Neural cell (in vitro differentiated cells): Measurements from ENCODE around the gene PIP5K1B. TPM values are rescaled to one million over a fixed set of nuclear protein-coding genes. Genes with fewer than 3 reads are reported as not detected.
A peak's percentile ranks its signal among the peaks of the same experiment; 100 is the strongest.

Source experiments
- H2AFZ ChIP-seq: fragments of 200-600, 300-800 bp; sonication (generic), shearing (Covaris generic); 2 replicates; pipeline ENCODE4 v1.6.0; 2014; ENCODE audit warnings: low read depth, mild to moderate bottlenecking, antibody characterized with exemption, low read length, moderate library complexity
- H3F3A ChIP-seq: fragments of 200-600 bp; shearing (Covaris generic); 2 replicates; pipeline ENCODE4 v1.6.1; 2016; ENCODE audit warnings: mild to moderate bottlenecking, moderate library complexity, mixed read lengths, antibody characterized with exemption, low read length; ENCODE audit not compliant: insufficient read depth, poor library complexity, severe bottlenecking
- H3K27ac ChIP-seq: fragments of 200-600, 300-800 bp; sonication (generic), shearing (Covaris generic); 2 replicates; pipeline ENCODE4 v1.5.1; 2014; ENCODE audit warnings: mild to moderate bottlenecking, low read length, moderate library complexity
- H3K27me3 ChIP-seq: fragments of 300-800, 200-600 bp; sonication (generic), shearing (Covaris generic); 2 replicates; pipeline ENCODE4 v1.6.0; 2014; ENCODE audit warnings: mild to moderate bottlenecking, low read depth, low read length, moderate library complexity; ENCODE audit not compliant: insufficient read depth
- H3K36me3 ChIP-seq: fragments of 300-800, 200-600 bp; sonication (generic), shearing (Covaris generic); 2 replicates; pipeline ENCODE4 v1.5.1; 2014; ENCODE audit warnings: mild to moderate bottlenecking, antibody characterized with exemption, low read length, moderate library complexity; ENCODE audit not compliant: insufficient read depth
- H3K4me2 ChIP-seq: fragments of 300-800, 200-600 bp; sonication (generic), shearing (Covaris generic); 2 replicates; pipeline ENCODE4 v1.6.0; 2014; ENCODE audit warnings: mild to moderate bottlenecking, low read length
- H3K4me3 ChIP-seq: fragments of 300-800, 200-600 bp; sonication (generic), shearing (Covaris generic); 2 replicates; pipeline ENCODE4 v1.5.1; 2014; ENCODE audit warnings: mild to moderate bottlenecking, low read length, moderate library complexity
- H3K79me2 ChIP-seq: fragments of 200-600 bp; shearing (Covaris generic); replicated peaks from 2 replicates; pipeline ENCODE4 v1.6.0; 2014; ENCODE audit warnings: mild to moderate bottlenecking, low read length, moderate library complexity; ENCODE audit not compliant: insufficient read depth
- H3K9ac ChIP-seq: fragments of 300-800, 200-600 bp; sonication (generic), shearing (Covaris generic); 2 replicates; pipeline ENCODE4 v1.6.1; 2016; ENCODE audit warnings: mild to moderate bottlenecking, low read length, mixed read lengths
- H3K9me2 ChIP-seq: fragments of 200-600 bp; shearing (Covaris generic); 2 replicates; pipeline ENCODE4 v1.6.1; 2016; ENCODE audit warnings: mild to moderate bottlenecking, low read length, mixed read lengths; ENCODE audit not compliant: insufficient read depth
- H3K9me3 ChIP-seq: fragments of 200-600, 300-800 bp; sonication (generic), shearing (Covaris generic); 2 replicates; pipeline ENCODE4 v1.6.1; 2016; ENCODE audit warnings: mild to moderate bottlenecking, mixed run types, low read length, moderate library complexity, mixed read lengths
- H4K20me1 ChIP-seq: fragments of 200-600 bp; shearing (Covaris generic); 2 replicates; pipeline ENCODE4 v1.6.1; 2016; ENCODE audit warnings: mild to moderate bottlenecking, mixed run types; ENCODE audit not compliant: insufficient read depth
- EP300 ChIP-seq: fragments of 450-650 bp; conservative IDR thresholded peaks from 2 replicates; pipeline ENCODE4 v1.6.1; 2014; ENCODE audit warnings: antibody characterized with exemption, mild to moderate bottlenecking, moderate library complexity; ENCODE audit not compliant: poor library complexity, severe bottlenecking
- EZH2 ChIP-seq: fragments of 200-600, 300-800 bp; shearing (Covaris generic), sonication (generic); IDR thresholded peaks from 2 replicates; pipeline ENCODE4 v1.6.1; 2014; ENCODE audit warnings: antibody characterized with exemption, low read length, borderline replicate concordance, mild to moderate bottlenecking; ENCODE audit not compliant: insufficient read depth, poor library complexity, severe bottlenecking
- MXI1 ChIP-seq: fragments of 450-650 bp; conservative IDR thresholded peaks from 2 replicates; pipeline ENCODE4 v1.6.1; 2014; ENCODE audit warnings: antibody characterized with exemption, mild to moderate bottlenecking; ENCODE audit not compliant: poor library complexity, severe bottlenecking
- POLR2AphosphoS5 ChIP-seq: IDR thresholded peaks from 2 replicates; pipeline ENCODE4 v1.6.1; 2012
- RAD21 ChIP-seq: fragments of 450-650 bp; conservative IDR thresholded peaks from 2 replicates; pipeline ENCODE4 v1.6.1; 2014; ENCODE audit warnings: antibody characterized with exemption, mild to moderate bottlenecking, moderate library complexity
- SMC3 ChIP-seq: fragments of 450-650 bp; conservative IDR thresholded peaks from 2 replicates; pipeline ENCODE4 v1.6.1; 2014; ENCODE audit warnings: antibody characterized with exemption, mild to moderate bottlenecking, moderate library complexity; ENCODE audit not compliant: poor library complexity
- TAF1 ChIP-seq: IDR thresholded peaks from 2 replicates; pipeline ENCODE4 v1.6.1; 2012; ENCODE audit warnings: low read depth
- polyA plus RNA-seq: library from polyadenylated mRNA; depleted of rRNA; stranded (reverse); fragments of >200 nt; gene quantifications from 2 replicates; pipeline ENCODE4 v1.2.3, GENCODE V29; 2014
- TF ChIP-seq, protein P1 (sequence below): fragments of 450-650 bp; IDR thresholded peaks from 2 replicates; pipeline ENCODE4 v1.5.1; 2014; ENCODE audit warnings: antibody characterized with exemption, mild to moderate bottlenecking, moderate library complexity; ENCODE audit not compliant: poor library complexity, severe bottlenecking
- TF ChIP-seq, protein P2 (sequence below): IDR thresholded peaks from 2 replicates; pipeline ENCODE4 v1.6.1; 2012; ENCODE audit warnings: borderline replicate concordance

Gene PIP5K1B
- polyA plus RNA-seq, 1 donor from 2014 or later, result 1.5 TPM

DNA sequence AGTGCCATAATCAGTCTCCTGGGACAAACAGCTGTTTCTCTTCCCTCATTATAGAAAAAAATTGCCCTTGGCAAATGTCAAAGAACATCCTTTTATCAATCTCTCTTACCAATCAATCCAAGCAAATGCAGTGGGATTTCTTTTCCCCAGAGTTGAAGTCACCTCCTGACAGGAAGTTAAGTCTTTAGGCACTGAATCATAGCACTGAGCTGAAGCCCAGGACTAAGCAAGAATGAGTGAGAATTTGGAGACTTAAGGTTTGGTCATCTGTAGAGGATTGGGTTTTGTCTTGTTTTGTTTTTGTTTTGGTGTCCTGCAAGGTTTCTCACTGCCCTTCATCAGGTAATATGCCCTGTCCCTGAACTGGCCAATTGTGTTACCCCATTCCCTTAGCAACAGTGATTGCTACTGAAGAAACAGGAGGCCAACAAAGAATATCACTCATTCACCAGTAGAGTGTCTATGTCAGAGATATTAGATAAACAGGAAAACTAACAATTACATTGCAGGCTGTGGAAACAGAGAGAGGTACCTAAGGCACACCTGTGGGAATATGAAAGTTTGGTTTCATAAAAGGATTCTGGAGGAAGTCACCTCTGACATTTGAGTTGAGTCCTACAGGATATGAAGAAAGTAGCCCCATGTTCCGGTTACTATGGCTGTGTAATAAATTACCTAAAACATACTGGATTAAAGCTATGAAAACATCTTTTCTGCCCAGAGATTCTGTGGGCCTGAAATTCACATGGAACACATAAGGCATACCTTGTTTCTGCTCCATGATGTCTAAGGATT is 326.0 kb downstream of the PIP5K1B start:
- Histone ChIP-seq H4K20me1 (no peaks in the 10 kb centered on the region), H3K9me2 (no peaks in the 10 kb centered on the region), H3K9ac (no peak overlapping the region), H3K4me3 (no peak overlapping the region), H3K27me3 (no peaks in the 10 kb centered on the region), H3K9me3 (no peaks in the 10 kb centered on the region), H3F3A (no peaks in the 10 kb centered on the region), H3K36me3 (no peaks in the 10 kb centered on the region), H3K27ac (no peak overlapping the region), H2AFZ (no peak overlapping the region), H3K79me2 (no peaks in the 10 kb centered on the region), H3K4me2 (no peak overlapping the region)
- TF ChIP-seq, protein P1, sequence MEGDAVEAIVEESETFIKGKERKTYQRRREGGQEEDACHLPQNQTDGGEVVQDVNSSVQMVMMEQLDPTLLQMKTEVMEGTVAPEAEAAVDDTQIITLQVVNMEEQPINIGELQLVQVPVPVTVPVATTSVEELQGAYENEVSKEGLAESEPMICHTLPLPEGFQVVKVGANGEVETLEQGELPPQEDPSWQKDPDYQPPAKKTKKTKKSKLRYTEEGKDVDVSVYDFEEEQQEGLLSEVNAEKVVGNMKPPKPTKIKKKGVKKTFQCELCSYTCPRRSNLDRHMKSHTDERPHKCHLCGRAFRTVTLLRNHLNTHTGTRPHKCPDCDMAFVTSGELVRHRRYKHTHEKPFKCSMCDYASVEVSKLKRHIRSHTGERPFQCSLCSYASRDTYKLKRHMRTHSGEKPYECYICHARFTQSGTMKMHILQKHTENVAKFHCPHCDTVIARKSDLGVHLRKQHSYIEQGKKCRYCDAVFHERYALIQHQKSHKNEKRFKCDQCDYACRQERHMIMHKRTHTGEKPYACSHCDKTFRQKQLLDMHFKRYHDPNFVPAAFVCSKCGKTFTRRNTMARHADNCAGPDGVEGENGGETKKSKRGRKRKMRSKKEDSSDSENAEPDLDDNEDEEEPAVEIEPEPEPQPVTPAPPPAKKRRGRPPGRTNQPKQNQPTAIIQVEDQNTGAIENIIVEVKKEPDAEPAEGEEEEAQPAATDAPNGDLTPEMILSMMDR, result no peak
- no peak for TF ChIP-seq TAF1
- TF ChIP-seq, protein P2, sequence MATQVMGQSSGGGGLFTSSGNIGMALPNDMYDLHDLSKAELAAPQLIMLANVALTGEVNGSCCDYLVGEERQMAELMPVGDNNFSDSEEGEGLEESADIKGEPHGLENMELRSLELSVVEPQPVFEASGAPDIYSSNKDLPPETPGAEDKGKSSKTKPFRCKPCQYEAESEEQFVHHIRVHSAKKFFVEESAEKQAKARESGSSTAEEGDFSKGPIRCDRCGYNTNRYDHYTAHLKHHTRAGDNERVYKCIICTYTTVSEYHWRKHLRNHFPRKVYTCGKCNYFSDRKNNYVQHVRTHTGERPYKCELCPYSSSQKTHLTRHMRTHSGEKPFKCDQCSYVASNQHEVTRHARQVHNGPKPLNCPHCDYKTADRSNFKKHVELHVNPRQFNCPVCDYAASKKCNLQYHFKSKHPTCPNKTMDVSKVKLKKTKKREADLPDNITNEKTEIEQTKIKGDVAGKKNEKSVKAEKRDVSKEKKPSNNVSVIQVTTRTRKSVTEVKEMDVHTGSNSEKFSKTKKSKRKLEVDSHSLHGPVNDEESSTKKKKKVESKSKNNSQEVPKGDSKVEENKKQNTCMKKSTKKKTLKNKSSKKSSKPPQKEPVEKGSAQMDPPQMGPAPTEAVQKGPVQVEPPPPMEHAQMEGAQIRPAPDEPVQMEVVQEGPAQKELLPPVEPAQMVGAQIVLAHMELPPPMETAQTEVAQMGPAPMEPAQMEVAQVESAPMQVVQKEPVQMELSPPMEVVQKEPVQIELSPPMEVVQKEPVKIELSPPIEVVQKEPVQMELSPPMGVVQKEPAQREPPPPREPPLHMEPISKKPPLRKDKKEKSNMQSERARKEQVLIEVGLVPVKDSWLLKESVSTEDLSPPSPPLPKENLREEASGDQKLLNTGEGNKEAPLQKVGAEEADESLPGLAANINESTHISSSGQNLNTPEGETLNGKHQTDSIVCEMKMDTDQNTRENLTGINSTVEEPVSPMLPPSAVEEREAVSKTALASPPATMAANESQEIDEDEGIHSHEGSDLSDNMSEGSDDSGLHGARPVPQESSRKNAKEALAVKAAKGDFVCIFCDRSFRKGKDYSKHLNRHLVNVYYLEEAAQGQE, result no peak
- TF ChIP-seq EP300, result peak; percentile 15
- no peak for TF ChIP-seq MXI1
- TF ChIP-seq POLR2AphosphoS5, result peak; percentile 13
- no peak for TF ChIP-seq SMC3
- TF ChIP-seq RAD21, result no peak

DNA sequence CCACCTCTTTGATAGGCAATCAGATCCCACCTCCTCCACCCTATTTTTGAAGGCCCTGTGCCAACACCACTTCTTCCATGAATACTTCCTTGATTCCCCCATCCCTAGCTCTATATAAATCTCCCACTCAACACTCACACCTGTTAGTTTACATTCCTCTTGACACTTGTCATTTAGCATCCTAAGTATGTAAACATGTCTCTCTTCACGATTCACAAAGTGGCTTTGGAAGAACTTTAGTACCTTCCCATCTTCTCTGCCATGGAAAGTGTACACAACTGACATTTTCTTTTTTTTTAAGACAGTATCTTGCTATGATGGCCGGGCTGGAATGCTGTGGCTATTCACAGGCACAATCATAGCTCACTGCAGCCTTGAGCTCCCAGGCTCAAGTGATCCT is 329.0 kb downstream of the PIP5K1B start:
- Histone ChIP-seq H2AFZ (no peak overlapping the region), H4K20me1 (no peaks in the 10 kb centered on the region), H3F3A (no peaks in the 10 kb centered on the region), H3K9me2 (no peaks in the 10 kb centered on the region), H3K4me2 (no peak overlapping the region), H3K27me3 (no peaks in the 10 kb centered on the region), H3K4me3 (no peak overlapping the region), H3K9ac (no peak overlapping the region), H3K9me3 (no peaks in the 10 kb centered on the region), H3K79me2 (no peaks in the 10 kb centered on the region), H3K36me3 (no peaks in the 10 kb centered on the region), H3K27ac (no peak overlapping the region)
- no peak for TF ChIP-seq EZH2
- no peak for TF ChIP-seq RAD21
- no peak for TF ChIP-seq EP300
- TF ChIP-seq, protein P1, result no peak
- TF ChIP-seq MXI1, result no peak
- TF ChIP-seq POLR2AphosphoS5, result no peak
- no peak for TF ChIP-seq SMC3
- TF ChIP-seq TAF1, result no peak
- TF ChIP-seq, protein P2, result no peak
